Measurements from ENCODE around the gene ZNF438.

Gene ZNF438

DNA sequence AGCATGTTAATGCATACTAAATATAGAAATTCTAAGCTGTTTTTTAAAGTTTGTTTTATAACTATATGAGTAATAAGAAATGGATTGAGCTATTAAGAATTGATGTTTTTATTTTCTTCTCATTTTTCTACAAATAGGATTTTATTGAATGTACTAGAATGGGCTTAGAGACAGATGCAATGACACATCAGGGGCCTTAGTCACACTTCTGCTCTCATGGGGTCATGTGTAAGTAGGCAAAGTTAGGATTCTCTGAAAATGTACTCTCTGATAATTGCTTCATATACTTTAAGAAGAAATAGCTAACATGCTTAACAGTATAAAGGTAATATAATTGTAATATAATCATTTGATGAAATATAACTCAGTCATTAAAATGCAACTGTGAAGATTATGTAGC lies 154.6 kb downstream of the ZNF438 start:
- no peak overlapping the region for H2AFZ ChIP-seq (ENCODE audit: low read depth, low read length)
- no peak overlapping the region for H3K18ac ChIP-seq (ENCODE audit: low read depth in 1 of 2, low read length in 2 of 2)
- H3K9ac ChIP-seq (ENCODE audit: low read length), result no peak overlapping the region
- peaks cover 0 to 16% of the 10 kb centered on the region in 2 experiments for H3K36me3 ChIP-seq (ENCODE audit: control insufficient read depth in 1 of 2, insufficient read depth in 2 of 2, low read depth in 1 of 2, low read length in 2 of 2)
- no peak overlapping the region for H3K27ac ChIP-seq (ENCODE audit: low read length, poor library complexity, severe bottlenecking)
- no peak overlapping the region for H3K4ac ChIP-seq (ENCODE audit: low read depth in 1 of 2, low read length in 2 of 2)
- H4K8ac ChIP-seq (ENCODE audit: low read length), result no peak overlapping the region
- no peak for DNase-seq
- H2AK5ac ChIP-seq (ENCODE audit: low read length, severe bottlenecking), result no peak overlapping the region
- no peak overlapping the region for H2BK12ac ChIP-seq (ENCODE audit: low read length in 2 of 2)
- no peak overlapping the region for H2BK120ac ChIP-seq (ENCODE audit: low read depth, low read length)
- H3K4me2 ChIP-seq (ENCODE audit: low read length, poor library complexity, severe bottlenecking), result no peak overlapping the region
- H2BK5ac ChIP-seq (ENCODE audit: low read depth, low read length, poor library complexity, severe bottlenecking), result no peak overlapping the region
- H3K9me3 ChIP-seq (ENCODE audit: control insufficient read depth, low read length), result no peaks in the 10 kb centered on the region
- H4K91ac ChIP-seq (ENCODE audit: low read length), result no peak overlapping the region
- no peak overlapping the region for H3K14ac ChIP-seq (ENCODE audit: low read length in 2 of 2)
- no peaks in the 10 kb centered on the region for H3K27me3 ChIP-seq (ENCODE audit: control insufficient read depth in 1 of 2, insufficient read depth in 1 of 2, low read length in 2 of 2)
- no peaks in the 10 kb centered on the region for H3K4me1 ChIP-seq (ENCODE audit: control insufficient read depth, insufficient read depth, low read depth, low read length)
- no peaks in the 10 kb centered on the region for H3K79me1 ChIP-seq (replicated peaks; ENCODE audit: low read length, poor library complexity, severe bottlenecking)
- H2BK15ac ChIP-seq (ENCODE audit: low read depth, poor library complexity, severe bottlenecking), result no peak overlapping the region
- H3K23ac ChIP-seq (ENCODE audit: low read length in 2 of 2), result no peak overlapping the region
- no peak overlapping the region for H3K4me3 ChIP-seq (ENCODE audit: insufficient read depth in 1 of 2, low read depth in 1 of 2, low read length in 2 of 2)

GRCh38 chr10:30873411-30873810 lies 158.3 kb downstream of the ZNF438 start:
- WGBS, result no CpG with 5 or more reads among the region's 1 CpG
- Histone ChIP-seq H3K27me3 (ENCODE audit: control insufficient read depth in 1 of 2, insufficient read depth in 1 of 2, low read length in 2 of 2) (no peaks in the 10 kb centered on the region), H3K4me2 (ENCODE audit: low read length, poor library complexity, severe bottlenecking) (no peak overlapping the region), H4K91ac (ENCODE audit: low read length) (no peak overlapping the region), H2BK120ac (ENCODE audit: low read depth, low read length) (no peak overlapping the region), H3K9ac (ENCODE audit: low read length) (peak overlapping the region; percentile 47), H3K4me3 (ENCODE audit: insufficient read depth in 1 of 2, low read depth in 1 of 2, low read length in 2 of 2) (no peak overlapping the region), H2BK5ac (ENCODE audit: low read depth, low read length, poor library complexity, severe bottlenecking) (no peak overlapping the region), H3K9me3 (ENCODE audit: control insufficient read depth, low read length) (no peaks in the 10 kb centered on the region), H3K23ac (ENCODE audit: low read length in 2 of 2) (no peak overlapping the region), H2AK5ac (ENCODE audit: low read length, severe bottlenecking) (no peak overlapping the region), H3K79me1 (replicated peaks; ENCODE audit: low read length, poor library complexity, severe bottlenecking) (no peaks in the 10 kb centered on the region), H3K36me3 (ENCODE audit: control insufficient read depth in 1 of 2, insufficient read depth in 2 of 2, low read depth in 1 of 2, low read length in 2 of 2) (peaks cover 0 to 20% of the 10 kb centered on the region in 2 experiments), H2BK15ac (ENCODE audit: low read depth, poor library complexity, severe bottlenecking) (no peak overlapping the region), H3K18ac (ENCODE audit: low read depth in 1 of 2, low read length in 2 of 2) (no peak overlapping the region), H4K8ac (ENCODE audit: low read length) (no peak overlapping the region), H2AFZ (ENCODE audit: low read depth, low read length) (no peak overlapping the region), H3K4ac (ENCODE audit: low read depth in 1 of 2, low read length in 2 of 2) (no peak overlapping the region), H3K4me1 (ENCODE audit: control insufficient read depth, insufficient read depth, low read depth, low read length) (no peaks in the 10 kb centered on the region), H2BK12ac (ENCODE audit: low read length in 2 of 2) (no peak overlapping the region), H3K14ac (ENCODE audit: low read length in 2 of 2) (no peak overlapping the region), H3K27ac (ENCODE audit: low read length, poor library complexity, severe bottlenecking) (no peak overlapping the region)
- no peak for DNase-seq

- Histone ChIP-seq H3K23ac (ENCODE audit: low read length in 2 of 2) (no peak overlapping the region), H3K79me1 (replicated peaks; ENCODE audit: low read length, poor library complexity, severe bottlenecking) (no peaks in the 10 kb centered on the region), H4K8ac (ENCODE audit: low read length) (no peak overlapping the region), H2BK12ac (ENCODE audit: low read length in 2 of 2) (no peak overlapping the region), H4K91ac (ENCODE audit: low read length) (no peak overlapping the region), H3K4me2 (ENCODE audit: low read length, poor library complexity, severe bottlenecking) (no peak overlapping the region), H3K27ac (ENCODE audit: low read length, poor library complexity, severe bottlenecking) (no peak overlapping the region), H3K4me1 (ENCODE audit: control insufficient read depth, insufficient read depth, low read depth, low read length) (no peaks in the 10 kb centered on the region), H2BK15ac (ENCODE audit: low read depth, poor library complexity, severe bottlenecking) (no peak overlapping the region), H3K9ac (ENCODE audit: low read length) (no peak overlapping the region), H2BK5ac (ENCODE audit: low read depth, low read length, poor library complexity, severe bottlenecking) (no peak overlapping the region), H3K36me3 (ENCODE audit: control insufficient read depth in 1 of 2, insufficient read depth in 2 of 2, low read depth in 1 of 2, low read length in 2 of 2) (peaks cover 0 to 15% of the 10 kb centered on the region in 2 experiments), H3K14ac (ENCODE audit: low read length in 2 of 2) (no peak overlapping the region), H3K9me3 (ENCODE audit: control insufficient read depth, low read length) (no peaks in the 10 kb centered on the region), H3K18ac (ENCODE audit: low read depth in 1 of 2, low read length in 2 of 2) (no peak overlapping the region), H3K27me3 (ENCODE audit: control insufficient read depth in 1 of 2, insufficient read depth in 1 of 2, low read length in 2 of 2) (no peaks in the 10 kb centered on the region), H2AK5ac (ENCODE audit: low read length, severe bottlenecking) (no peak overlapping the region), H2BK120ac (ENCODE audit: low read depth, low read length) (no peak overlapping the region), H3K4ac (ENCODE audit: low read depth in 1 of 2, low read length in 2 of 2) (no peak overlapping the region), H3K4me3 (ENCODE audit: insufficient read depth in 1 of 2, low read depth in 1 of 2, low read length in 2 of 2) (no peak overlapping the region), H2AFZ (ENCODE audit: low read depth, low read length) (no peak overlapping the region)
- WGBS, result no CpG with 5 or more reads among the region's 2 CpGs
- DNase-seq, result no peak
Measured at GRCh38 chr10:30870896-30871295, 160.8 kb downstream of the ZNF438 start.

DNA sequence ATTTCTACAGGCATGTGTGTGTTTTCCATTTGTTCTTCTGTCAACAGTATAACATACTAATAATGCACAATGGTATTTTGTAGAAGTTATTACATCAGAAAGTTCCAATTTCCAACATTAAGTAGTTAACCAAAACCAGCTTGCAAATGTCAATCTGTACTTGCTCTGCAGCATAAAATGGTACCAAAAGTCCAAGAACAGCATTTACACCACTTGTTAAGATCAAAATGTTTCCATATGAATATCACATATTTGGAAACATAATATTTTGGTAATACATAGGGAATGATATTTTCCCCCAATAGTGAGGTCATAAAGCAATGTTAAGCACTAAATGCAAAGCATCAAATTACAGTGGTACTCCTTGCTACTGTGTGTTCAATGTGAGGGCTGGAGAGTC lies 162.1 kb downstream of the ZNF438 start:
- Histone ChIP-seq H3K4ac (ENCODE audit: low read depth in 1 of 2, low read length in 2 of 2) (no peak overlapping the region), H2AFZ (ENCODE audit: low read depth, low read length) (no peak overlapping the region), H3K23ac (ENCODE audit: low read length in 2 of 2) (no peak overlapping the region), H3K79me1 (replicated peaks; ENCODE audit: low read length, poor library complexity, severe bottlenecking) (no peaks in the 10 kb centered on the region), H4K91ac (ENCODE audit: low read length) (no peak overlapping the region), H2BK15ac (ENCODE audit: low read depth, poor library complexity, severe bottlenecking) (no peak overlapping the region), H3K9ac (ENCODE audit: low read length) (no peak overlapping the region), H3K27ac (ENCODE audit: low read length, poor library complexity, severe bottlenecking) (no peak overlapping the region), H3K27me3 (ENCODE audit: control insufficient read depth in 1 of 2, insufficient read depth in 1 of 2, low read length in 2 of 2) (no peaks in the 10 kb centered on the region), H4K8ac (ENCODE audit: low read length) (no peak overlapping the region), H2BK12ac (ENCODE audit: low read length in 2 of 2) (no peak overlapping the region), H3K18ac (ENCODE audit: low read depth in 1 of 2, low read length in 2 of 2) (no peak overlapping the region), H3K4me2 (ENCODE audit: low read length, poor library complexity, severe bottlenecking) (no peak overlapping the region), H2BK120ac (ENCODE audit: low read depth, low read length) (no peak overlapping the region), H3K4me1 (ENCODE audit: control insufficient read depth, insufficient read depth, low read depth, low read length) (no peaks in the 10 kb centered on the region), H3K9me3 (ENCODE audit: control insufficient read depth, low read length) (no peaks in the 10 kb centered on the region), H3K4me3 (ENCODE audit: insufficient read depth in 1 of 2, low read depth in 1 of 2, low read length in 2 of 2) (no peak overlapping the region), H3K14ac (ENCODE audit: low read length in 2 of 2) (no peak overlapping the region), H2AK5ac (ENCODE audit: low read length, severe bottlenecking) (no peak overlapping the region), H2BK5ac (ENCODE audit: low read depth, low read length, poor library complexity, severe bottlenecking) (no peak overlapping the region), H3K36me3 (ENCODE audit: control insufficient read depth in 1 of 2, insufficient read depth in 2 of 2, low read depth in 1 of 2, low read length in 2 of 2) (peaks cover 0 to 4% of the 10 kb centered on the region in 2 experiments)
- DNase-seq, result no peak

All from mesenchymal stem cell (in vitro differentiated cells and primary cell).